B cell (primary cell): ENCODE results near the gene KLHL25. TPM values are rescaled to one million over a fixed set of nuclear protein-coding genes. Genes with fewer than 3 reads are reported as not detected.

Experiments used
- ATAC-seq: fragments of 200-7000 bp; cut with Tn5 transposase; one replicate; pipeline ENCODE4 v1.10.0; 2021; ENCODE audit warnings: low read depth, mild to moderate bottlenecking, moderate number of reproducible peaks, moderate library complexity
- CTCF ChIA-PET: fragments of 350-600 bp; sonication (Branson Sonifier 250); formaldehyde crosslinking; loops from one replicate; lab custom pipeline; 2021; ENCODE audit warnings: antibody characterized with exemption, inconsistent platforms; lab: Charles Lee
- POLR2A ChIA-PET: fragments of 350-600 bp; sonication (Branson Sonifier 250); formaldehyde crosslinking; loops from one replicate; lab custom pipeline; 2021; ENCODE audit warnings: antibody characterized with exemption; lab: Charles Lee
- DNase-seq: peaks from one replicate; pipeline ENCODE4 v3.0.0; 2013
- H2AFZ ChIP-seq: 2 replicates; pipeline ENCODE4 v1.6.1; 2012; ENCODE audit warnings: mild to moderate bottlenecking, low read depth, low read length; ENCODE audit not compliant: insufficient read depth, poor library complexity, severe bottlenecking
- H3K27ac ChIP-seq, 2 donors: 1 replicate in 1 of 2; 2 replicates in 1 of 2; pipeline ENCODE4 v1.5.1; 2012 to 2013; ENCODE audit warnings: low read length in 2 of 2, mild to moderate bottlenecking in 2 of 2, moderate library complexity in 1 of 2
- H3K27me3 ChIP-seq, 4 experiments: fragments of 200-600 bp in 1 of 4; sonication (generic) in 1 of 4; replicated peaks in 1 of 4; 1 replicate in 2 of 4; 2 replicates in 2 of 4; pipeline versions ENCODE4 v1.6.1 to v1.7.0; 2013 to 2016; ENCODE audit warnings: low read length in 3 of 4, mild to moderate bottlenecking in 2 of 4, mixed read lengths in 1 of 4, moderate library complexity in 1 of 4; ENCODE audit not compliant: insufficient read depth in 4 of 4, control insufficient read depth in 3 of 4; ENCODE audit errors: control extremely low read depth in 1 of 4
- H3K36me3 ChIP-seq, 2 experiments: replicated peaks in 1 of 2; 1 replicate in 1 of 2; 2 replicates in 1 of 2; pipeline versions ENCODE4 v1.6.1 to v1.7.1; 2013; ENCODE audit warnings: low read length in 1 of 2; ENCODE audit not compliant: insufficient read depth in 2 of 2, control insufficient read depth in 1 of 2; ENCODE audit errors: control extremely low read depth in 1 of 2, extremely low read depth in 1 of 2
- H3K4me1 ChIP-seq, 2 donors: fragments of 200-600 bp in 1 of 2; sonication (generic) in 1 of 2; 1 replicate in 1 of 2; 2 replicates in 1 of 2; pipeline versions ENCODE4 v1.5.1 to v1.6.1; 2013 to 2017; ENCODE audit warnings: low read length in 2 of 2; ENCODE audit not compliant: control insufficient read depth in 2 of 2, insufficient read depth in 2 of 2
- H3K4me2 ChIP-seq: replicated peaks from 2 replicates; pipeline ENCODE3; 2012; ENCODE audit warnings: mild to moderate bottlenecking, low read depth, low read length; ENCODE audit not compliant: poor library complexity, severe bottlenecking
- H3K4me3 ChIP-seq, 5 experiments: fragments of 200-600 bp in 1 of 5; sonication (generic) in 1 of 5; 1 replicate in 3 of 5; 2 replicates in 2 of 5; pipeline versions ENCODE4 v1.5.1 to v1.7.0; 2011 to 2016; ENCODE audit warnings: low read length in 4 of 5, mild to moderate bottlenecking in 4 of 5, low read depth in 2 of 5, control low read depth in 1 of 5, moderate library complexity in 1 of 5; ENCODE audit not compliant: insufficient read depth in 1 of 5; ENCODE audit errors: control extremely low read depth in 1 of 5, extremely low read depth in 1 of 5
- H3K79me2 ChIP-seq: fragments of 200-600 bp; sonication (generic); one replicate; pipeline ENCODE4 v1.6.0; 2016; ENCODE audit warnings: low read length; ENCODE audit not compliant: control insufficient read depth, insufficient read depth
- H3K9ac ChIP-seq: fragments of 200-600 bp; sonication (generic); 2 replicates; pipeline ENCODE4 v1.6.1; 2017; ENCODE audit warnings: mild to moderate bottlenecking, low read length, moderate library complexity
- H3K9me3 ChIP-seq, 3 donors: one replicate each; pipeline versions ENCODE4 v1.6.1 to v1.7.1; 2013; ENCODE audit warnings: low read length in 2 of 3; ENCODE audit not compliant: control insufficient read depth in 2 of 3, insufficient read depth in 1 of 3; ENCODE audit errors: control extremely low read depth in 1 of 3
- H4K20me1 ChIP-seq: 2 replicates; pipeline ENCODE4 v1.6.0; 2012; ENCODE audit warnings: mild to moderate bottlenecking, low read length; ENCODE audit not compliant: insufficient read depth, control insufficient read depth, poor library complexity, severe bottlenecking
- H3K27ac Mint-ChIP-seq: one replicate; pipeline ENCODE4 v1.8.0; 2021; ENCODE audit warnings: mixed read lengths
- H3K27me3 Mint-ChIP-seq: one replicate; pipeline ENCODE4 v1.8.0; 2021; ENCODE audit warnings: mixed read lengths
- H3K4me1 Mint-ChIP-seq: one replicate; pipeline ENCODE4 v1.8.0; 2021; ENCODE audit warnings: mixed read lengths
- H3K4me3 Mint-ChIP-seq: one replicate; pipeline ENCODE4 v1.8.0; 2021; ENCODE audit warnings: mixed read lengths
- H3K9me3 Mint-ChIP-seq: one replicate; pipeline ENCODE4 v1.8.0; 2022; ENCODE audit warnings: mixed read lengths; ENCODE audit not compliant: insufficient read depth
- CTCF ChIP-seq: fragments of 200-600 bp; IDR thresholded peaks from one replicate; pipeline ENCODE4 v1.8.0; 2022; ENCODE audit warnings: antibody characterized with exemption, mild to moderate bottlenecking
- EZH2 ChIP-seq: IDR thresholded peaks from 2 replicates; pipeline ENCODE4 v1.6.1; 2012; ENCODE audit warnings: borderline replicate concordance, low read depth, mild to moderate bottlenecking, moderate library complexity, low read length; ENCODE audit not compliant: insufficient read depth, poor library complexity, severe bottlenecking
- WGBS: methylation state at CpG from one replicate; pipeline ENCODE4 v1.1.5; 2013; ENCODE audit warnings: missing lambda C conversion rate; ENCODE audit not compliant: insufficient coverage; 5-methylcytosine and 5-hydroxymethylcytosine counted together
- intact Hi-C: fragments of 100-400 bp; cut with micrococcal nuclease; formaldehyde crosslinking; loops from one replicate; pipeline ENCODE4 v1.10.0; 2022
- polyA plus RNA-seq: library from polyadenylated mRNA; depleted of rRNA; stranded (reverse); fragments of >200 nt; gene quantifications from 2 replicates; pipeline ENCODE4 v1.2.3, GENCODE V29; 2012
- total RNA-seq, 2 donors: library from RNA; stranded (reverse); fragments of 120-200 nt in 1 of 2; gene quantifications; 1 replicate in 1 of 2; 2 replicates in 1 of 2; pipeline versions ENCODE4 v1.2.3 to v1.2.4, GENCODE V29; 2013 to 2022

KLHL25 gene
- total and polyA plus RNA-seq, 2 donors (not counting 1 experiment from before 2014, with no cell fraction given), result 1.1 to 3.3 TPM

- H3K9ac ChIP-seq, result no peak overlapping the region
- no peak overlapping the region for H3K4me3 ChIP-seq
- H3K79me2 ChIP-seq, result no peaks in the 10 kb centered on the region
- H3K4me2 ChIP-seq, result no peak overlapping the region
- H4K20me1 ChIP-seq, result peaks cover 57% of the 10 kb centered on the region
- Mint-ChIP-seq H3K9me3 (no peaks in the 10 kb centered on the region), H3K27me3 (no peaks in the 10 kb centered on the region), H3K4me3 (no peak overlapping the region), H3K27ac (peak overlapping the region; percentile 20), H3K4me1 (no peaks in the 10 kb centered on the region)
- no peak overlapping the region for H2AFZ ChIP-seq
- H3K36me3 ChIP-seq, result peaks cover 0 to 92% of the 10 kb centered on the region in 2 experiments
- no peaks in the 10 kb centered on the region for H3K4me1 ChIP-seq
- ATAC-seq, result no peak
- no peaks in the 10 kb centered on the region for H3K9me3 ChIP-seq
- POLR2A ChIA-PET, result no interaction called here
- WGBS, result over 99% methylated on average over 8 of the region's 10 CpGs
- no peak overlapping the region for H3K27ac ChIP-seq
- TF ChIP-seq CTCF (no peak), EZH2 (no peak)
- CTCF ChIA-PET, result no interaction called here
- intact Hi-C loops, result no loop called here
- DNase-seq, result no peak
- H3K27me3 ChIP-seq, result no peaks in the 10 kb centered on the region
These were observed 50.1 kb downstream of the KLHL25 start for GRCh38 chr15:85744579-85744978.

GRCh38 chr15:85743392-85744055, 51.2 kb downstream of the KLHL25 start:
- Histone ChIP-seq H3K79me2 (no peaks in the 10 kb centered on the region), H3K4me3 (no peak overlapping the region), H3K4me2 (no peak overlapping the region), H3K27ac (no peak overlapping the region), H2AFZ (no peak overlapping the region), H4K20me1 (peaks cover 48% of the 10 kb centered on the region), H3K4me1 (no peaks in the 10 kb centered on the region), H3K36me3 (peaks cover 0 to 88% of the 10 kb centered on the region in 2 experiments), H3K9ac (no peak overlapping the region), H3K9me3 (no peaks in the 10 kb centered on the region), H3K27me3 (no peaks in the 10 kb centered on the region)
- H3K27me3 Mint-ChIP-seq, result no peaks in the 10 kb centered on the region
- CTCF ChIA-PET, result interaction anchor here (0.5 to 4.3 kb wide), 4 partner anchors 10 to 144 kb away, joined by 3 to 31 read pairs (median 4); no protein-coding TSS in a partner anchor
- no peak for DNase-seq
- TF ChIP-seq EZH2, result no peak
- no peak overlapping the region for H3K27ac Mint-ChIP-seq
- POLR2A ChIA-PET, result no interaction called here
- 92% methylated on average over 12 of the region's 14 CpGs for WGBS
- ATAC-seq, result no peak
- intact Hi-C loops, result no loop called here
- no peak overlapping the region for H3K4me3 Mint-ChIP-seq
- H3K9me3 Mint-ChIP-seq, result no peaks in the 10 kb centered on the region
- H3K4me1 Mint-ChIP-seq, result no peaks in the 10 kb centered on the region
